ENCODE results near the gene ACBD6.

The ACBD6 gene

GRCh38 chr1:180525715-180526039 is 23.3 kb upstream of the ACBD6 start:
- DNase-seq (ENCODE audit: low spot score): no peak

- DNase-seq (ENCODE audit: low spot score): no peak
These were observed 22.7 kb upstream of the ACBD6 start for GRCh38 chr1:180524915-180525714.

- DNase-seq (ENCODE audit: low spot score): no peak
These were observed 22.0 kb upstream of the ACBD6 start for GRCh38 chr1:180524160-180524914.

GRCh38 chr1:180522213-180522515 is 19.8 kb upstream of the ACBD6 start:
- no peak for DNase-seq (ENCODE audit: low spot score)

- DNase-seq (ENCODE audit: low spot score): no peak
These were observed 19.3 kb upstream of the ACBD6 start for GRCh38 chr1:180521474-180522212.

GRCh38 chr1:180519846-180520245 is 17.5 kb upstream of the ACBD6 start:
- DNase-seq (ENCODE audit: low spot score): no peak

- DNase-seq (ENCODE audit: low spot score): peak; percentile 67
These were observed 13.5 kb upstream of the ACBD6 start for GRCh38 chr1:180515857-180516388.

- no peak for DNase-seq (ENCODE audit: low spot score)
These were observed 13.0 kb upstream of the ACBD6 start for GRCh38 chr1:180515364-180515763.

GRCh38 chr1:180513531-180513930 is 11.2 kb upstream of the ACBD6 start:
- DNase-seq (ENCODE audit: low spot score): no peak

GRCh38 chr1:180510882-180511281 is 8.5 kb upstream of the ACBD6 start:
- no peak for DNase-seq (ENCODE audit: low spot score)

GRCh38 chr1:180508725-180509097 is 6.3 kb upstream of the ACBD6 start:
- no peak for DNase-seq (ENCODE audit: low spot score)

- DNase-seq (ENCODE audit: low spot score): peak; percentile 49
These were observed 5.7 kb upstream of the ACBD6 start for GRCh38 chr1:180507795-180508724.

GRCh38 chr1:180505732-180506335 is 3.5 kb upstream of the ACBD6 start:
- no peak for DNase-seq (ENCODE audit: low spot score)

GRCh38 chr1:180504186-180504585 is 1.8 kb upstream of the ACBD6 start:
- DNase-seq (ENCODE audit: low spot score): no peak

GRCh38 chr1:180503280-180503862 is 994 bp upstream of the ACBD6 start:
- no peak for DNase-seq (ENCODE audit: low spot score)

- no peak for DNase-seq (ENCODE audit: low spot score)
These were observed 464 bp downstream of the ACBD6 start for GRCh38 chr1:180501865-180502360.

GRCh38 chr1:180500689-180501088 is 1.7 kb downstream of the ACBD6 start:
- no peak for DNase-seq (ENCODE audit: low spot score)

- DNase-seq (ENCODE audit: low spot score): no peak
These were observed 3.8 kb downstream of the ACBD6 start for GRCh38 chr1:180498594-180498993.

- DNase-seq (ENCODE audit: low spot score): no peak
These were observed 4.6 kb downstream of the ACBD6 start for GRCh38 chr1:180497826-180498225.

GRCh38 chr1:180494370-180494769 is 8.0 kb downstream of the ACBD6 start:
- no peak for DNase-seq (ENCODE audit: low spot score)

GRCh38 chr1:180489976-180490375 is 12.4 kb downstream of the ACBD6 start:
- DNase-seq (ENCODE audit: low spot score): no peak

Measured in CD4-positive, alpha-beta T cell treated with Interleukin-15 for 4 hours (primary cell).